ENCODE results near the gene GPC1.

GPC1 gene

GRCh38 chr2:240514631-240515030 is 79.2 kb downstream of the GPC1 start:
- no peak for TF ChIP-seq TAF1 (IDR thresholded peaks at IDR 0.05; ENCODE audit: borderline replicate concordance, insufficient read depth, low read length)
- no peak for TF ChIP-seq SIN3A (IDR thresholded peaks at IDR 0.05; ENCODE audit: borderline replicate concordance, insufficient read depth, low read length)
- no peak for TF ChIP-seq POLR2AphosphoS5 (IDR thresholded peaks at IDR 0.05; ENCODE audit: low read depth, low read length)
- TF ChIP-seq, protein P1, sequence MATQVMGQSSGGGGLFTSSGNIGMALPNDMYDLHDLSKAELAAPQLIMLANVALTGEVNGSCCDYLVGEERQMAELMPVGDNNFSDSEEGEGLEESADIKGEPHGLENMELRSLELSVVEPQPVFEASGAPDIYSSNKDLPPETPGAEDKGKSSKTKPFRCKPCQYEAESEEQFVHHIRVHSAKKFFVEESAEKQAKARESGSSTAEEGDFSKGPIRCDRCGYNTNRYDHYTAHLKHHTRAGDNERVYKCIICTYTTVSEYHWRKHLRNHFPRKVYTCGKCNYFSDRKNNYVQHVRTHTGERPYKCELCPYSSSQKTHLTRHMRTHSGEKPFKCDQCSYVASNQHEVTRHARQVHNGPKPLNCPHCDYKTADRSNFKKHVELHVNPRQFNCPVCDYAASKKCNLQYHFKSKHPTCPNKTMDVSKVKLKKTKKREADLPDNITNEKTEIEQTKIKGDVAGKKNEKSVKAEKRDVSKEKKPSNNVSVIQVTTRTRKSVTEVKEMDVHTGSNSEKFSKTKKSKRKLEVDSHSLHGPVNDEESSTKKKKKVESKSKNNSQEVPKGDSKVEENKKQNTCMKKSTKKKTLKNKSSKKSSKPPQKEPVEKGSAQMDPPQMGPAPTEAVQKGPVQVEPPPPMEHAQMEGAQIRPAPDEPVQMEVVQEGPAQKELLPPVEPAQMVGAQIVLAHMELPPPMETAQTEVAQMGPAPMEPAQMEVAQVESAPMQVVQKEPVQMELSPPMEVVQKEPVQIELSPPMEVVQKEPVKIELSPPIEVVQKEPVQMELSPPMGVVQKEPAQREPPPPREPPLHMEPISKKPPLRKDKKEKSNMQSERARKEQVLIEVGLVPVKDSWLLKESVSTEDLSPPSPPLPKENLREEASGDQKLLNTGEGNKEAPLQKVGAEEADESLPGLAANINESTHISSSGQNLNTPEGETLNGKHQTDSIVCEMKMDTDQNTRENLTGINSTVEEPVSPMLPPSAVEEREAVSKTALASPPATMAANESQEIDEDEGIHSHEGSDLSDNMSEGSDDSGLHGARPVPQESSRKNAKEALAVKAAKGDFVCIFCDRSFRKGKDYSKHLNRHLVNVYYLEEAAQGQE (IDR thresholded peaks at IDR 0.05; ENCODE audit: insufficient read depth in 1 of 2, low read depth in 2 of 2, low read length in 2 of 2), result no peak
- TF ChIP-seq FOXP2 (optimal IDR thresholded peaks at IDR 0.05; ENCODE audit: borderline replicate concordance, extremely low read depth, extremely low read length, insufficient read depth), result no peak

- TF ChIP-seq TAF1 (IDR thresholded peaks at IDR 0.05; ENCODE audit: borderline replicate concordance, insufficient read depth, low read length) (no peak), FOXP2 (optimal IDR thresholded peaks at IDR 0.05; ENCODE audit: borderline replicate concordance, extremely low read depth, extremely low read length, insufficient read depth) (no peak), SIN3A (IDR thresholded peaks at IDR 0.05; ENCODE audit: borderline replicate concordance, insufficient read depth, low read length) (no peak), POLR2AphosphoS5 (IDR thresholded peaks at IDR 0.05; ENCODE audit: low read depth, low read length) (no peak)
- TF ChIP-seq, protein P1 (IDR thresholded peaks at IDR 0.05; ENCODE audit: insufficient read depth in 1 of 2, low read depth in 2 of 2, low read length in 2 of 2), result no peak
Measured at GRCh38 chr2:240517342-240517741, 81.9 kb downstream of the GPC1 start.

Data from PFSK-1 (cell line).